Chondrocyte (in vitro differentiated cells): Measurements from ENCODE around the gene MC3R. TPM values are rescaled to one million over a fixed set of nuclear protein-coding genes. Genes with fewer than 3 reads are reported as not detected.

Experiments
- DNase-seq: peaks from one replicate; pipeline ENCODE4 v3.0.0; 2021; ENCODE audit warnings: mixed read lengths, low spot score
- H3K27ac Mint-ChIP-seq: one replicate; pipeline ENCODE4 v1.8.0; 2021; ENCODE audit warnings: mild to moderate bottlenecking, moderate library complexity, mixed read lengths; ENCODE audit not compliant: unreplicated experiment
- H3K27me3 Mint-ChIP-seq: 2 replicates; pipeline ENCODE4 v1.8.0; 2021; ENCODE audit warnings: low read depth, mixed read lengths
- H3K36me3 Mint-ChIP-seq: 2 replicates; pipeline ENCODE4 v1.8.0; 2021; ENCODE audit warnings: low read depth, mixed read lengths
- H3K4me1 Mint-ChIP-seq: 2 replicates; pipeline ENCODE4 v1.8.0; 2021; ENCODE audit warnings: low read depth, mild to moderate bottlenecking, mixed read lengths
- H3K4me3 Mint-ChIP-seq: one replicate; pipeline ENCODE4 v1.8.0; 2021; ENCODE audit warnings: mild to moderate bottlenecking, moderate library complexity, mixed read lengths; ENCODE audit not compliant: unreplicated experiment
- H3K9me3 Mint-ChIP-seq: 2 replicates; pipeline ENCODE4 v1.8.0; 2021; ENCODE audit warnings: low read depth, mixed read lengths
- CTCF ChIP-seq: fragments of 200-600 bp; sonication (generic); IDR thresholded peaks from 2 replicates; pipeline ENCODE4 v1.5.0; 2021; ENCODE audit warnings: antibody characterized with exemption, mild to moderate bottlenecking, moderate library complexity
- total RNA-seq: library from RNA; stranded (reverse); gene quantifications from 3 replicates; pipeline ENCODE4 v1.2.1, GENCODE V29; 2021

The MC3R gene
- total RNA-seq, 1 donor from 2014 or later: not detected

GRCh38 chr20:56207656-56208055 is 40.9 kb upstream of the MC3R start:
- H3K9me3 Mint-ChIP-seq: peaks cover 5% of the 10 kb centered on the region
- H3K4me3 Mint-ChIP-seq: no peak overlapping the region
- DNase-seq: no peak
- TF ChIP-seq CTCF: no peak
- H3K27ac Mint-ChIP-seq: no peak overlapping the region
- H3K4me1 Mint-ChIP-seq: no peaks in the 10 kb centered on the region
- H3K36me3 Mint-ChIP-seq: peaks cover 2% of the 10 kb centered on the region
- no peaks in the 10 kb centered on the region for H3K27me3 Mint-ChIP-seq

GRCh38 chr20:56208121-56208520 is 40.4 kb upstream of the MC3R start:
- DNase-seq: no peak
- H3K36me3 Mint-ChIP-seq: peaks cover 2% of the 10 kb centered on the region
- TF ChIP-seq CTCF: no peak
- H3K4me3 Mint-ChIP-seq: no peak overlapping the region
- H3K27ac Mint-ChIP-seq: no peak overlapping the region
- no peaks in the 10 kb centered on the region for H3K27me3 Mint-ChIP-seq
- peaks cover 5% of the 10 kb centered on the region for H3K9me3 Mint-ChIP-seq
- no peaks in the 10 kb centered on the region for H3K4me1 Mint-ChIP-seq

- Mint-ChIP-seq H3K9me3 (peaks cover 5% of the 10 kb centered on the region), H3K36me3 (peaks cover 2% of the 10 kb centered on the region), H3K27me3 (no peaks in the 10 kb centered on the region), H3K27ac (no peak overlapping the region), H3K4me3 (no peak overlapping the region), H3K4me1 (no peaks in the 10 kb centered on the region)
- no peak for DNase-seq
- no peak for TF ChIP-seq CTCF
These were observed 37.5 kb upstream of the MC3R start for GRCh38 chr20:56211051-56211450.

GRCh38 chr20:56212091-56212490 is 36.4 kb upstream of the MC3R start:
- no peak overlapping the region for H3K4me3 Mint-ChIP-seq
- no peaks in the 10 kb centered on the region for H3K4me1 Mint-ChIP-seq
- H3K27me3 Mint-ChIP-seq: no peaks in the 10 kb centered on the region
- no peak for DNase-seq
- no peak for TF ChIP-seq CTCF
- no peak overlapping the region for H3K27ac Mint-ChIP-seq
- H3K36me3 Mint-ChIP-seq: peaks cover 2% of the 10 kb centered on the region
- H3K9me3 Mint-ChIP-seq: peaks cover 5% of the 10 kb centered on the region

- Mint-ChIP-seq H3K27ac (no peak overlapping the region), H3K36me3 (peaks cover 2% of the 10 kb centered on the region), H3K27me3 (no peaks in the 10 kb centered on the region), H3K9me3 (peaks cover 5% of the 10 kb centered on the region), H3K4me1 (no peaks in the 10 kb centered on the region), H3K4me3 (no peak overlapping the region)
- no peak for TF ChIP-seq CTCF
- DNase-seq: no peak
These were observed 35.2 kb upstream of the MC3R start for GRCh38 chr20:56213321-56213720.
